HG02938 (cell line): ENCODE data around the gene A2ML1.
"Not testable (repeated sequence)": the region's sequence is repeated elsewhere in the genome, so short reads cannot be mapped to it uniquely, and the experiment has no call there.

Experiments
- ATAC-seq: cut with Tn5 transposase; IDR thresholded peaks from one replicate; pipeline ENCODE4 v1.9.1; 2021; ENCODE audit warnings: mild to moderate bottlenecking, moderate library complexity; ENCODE audit not compliant: unreplicated experiment

A2ML1 gene

DNA sequence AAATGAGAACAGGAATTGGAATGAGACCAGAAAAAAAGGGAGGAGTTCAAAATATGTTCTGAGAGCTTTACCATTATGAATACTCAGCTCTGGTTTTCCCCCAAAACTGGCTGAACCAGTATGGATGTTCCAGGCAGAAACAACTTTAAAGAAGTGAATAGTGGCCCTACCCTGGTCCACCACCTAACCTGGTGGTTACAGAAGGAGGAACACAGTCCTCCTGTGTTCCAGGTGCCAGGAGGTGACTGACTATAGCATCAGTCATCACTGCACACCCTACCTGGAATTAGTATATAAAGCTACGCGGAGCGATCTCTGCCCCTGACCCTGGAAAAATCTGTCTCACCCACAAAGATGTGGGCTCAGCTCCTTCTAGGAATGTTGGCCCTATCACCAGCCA lies at the start of gene A2ML1:
Gene A2ML1 (plus strand): TSS at position 324 of the 400 bp plus-strand sequence. CDS start 31 bp downstream, at position 355.
- no peak for ATAC-seq

- no peak for ATAC-seq
These were observed 49.0 kb upstream of the A2ML1 start for GRCh38 chr12:8773461-8773860.

DNA sequence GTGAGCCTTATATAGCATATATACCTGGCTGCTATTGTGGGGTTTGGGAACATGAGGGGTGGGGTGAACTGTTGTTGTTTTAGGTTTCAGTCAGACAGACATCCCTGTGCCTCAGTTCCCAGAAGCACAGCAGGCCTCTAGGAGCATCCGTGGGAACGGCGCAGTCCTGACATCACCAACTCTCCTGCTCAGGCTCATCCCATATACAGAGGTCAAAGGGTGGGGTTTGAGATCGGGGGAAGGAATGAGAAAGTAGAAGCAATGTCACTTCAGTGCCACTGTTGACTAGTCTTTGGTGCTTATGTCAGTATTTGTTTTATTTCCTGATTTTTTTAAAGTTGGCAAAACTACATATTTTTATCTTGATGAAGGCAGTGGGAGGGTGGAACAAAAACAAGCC lies 43.1 kb upstream of the A2ML1 start:
- ATAC-seq, result no peak

DNA sequence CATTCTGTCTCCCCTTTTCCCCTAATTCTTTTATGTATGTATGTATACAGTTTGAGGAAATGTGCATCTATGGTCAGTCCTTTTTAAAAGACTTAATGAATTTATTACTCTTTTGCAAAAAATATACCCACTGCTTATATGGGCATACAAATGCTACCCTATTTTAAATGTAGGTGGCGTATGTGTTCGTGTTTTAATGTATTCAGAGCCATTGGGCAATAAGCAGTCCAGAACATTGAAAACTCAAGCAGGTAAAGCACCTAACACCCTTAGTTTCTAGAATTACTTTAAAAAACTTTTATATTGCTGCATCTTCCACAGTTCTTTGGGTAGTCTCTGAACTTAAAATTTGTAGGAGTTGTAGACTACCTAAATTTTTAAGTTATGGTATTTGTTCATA lies 42.6 kb upstream of the A2ML1 start:
- ATAC-seq, result no peak

GRCh38 chr12:8780389-8780788 lies 42.0 kb upstream of the A2ML1 start:
- ATAC-seq, result no peak

DNA sequence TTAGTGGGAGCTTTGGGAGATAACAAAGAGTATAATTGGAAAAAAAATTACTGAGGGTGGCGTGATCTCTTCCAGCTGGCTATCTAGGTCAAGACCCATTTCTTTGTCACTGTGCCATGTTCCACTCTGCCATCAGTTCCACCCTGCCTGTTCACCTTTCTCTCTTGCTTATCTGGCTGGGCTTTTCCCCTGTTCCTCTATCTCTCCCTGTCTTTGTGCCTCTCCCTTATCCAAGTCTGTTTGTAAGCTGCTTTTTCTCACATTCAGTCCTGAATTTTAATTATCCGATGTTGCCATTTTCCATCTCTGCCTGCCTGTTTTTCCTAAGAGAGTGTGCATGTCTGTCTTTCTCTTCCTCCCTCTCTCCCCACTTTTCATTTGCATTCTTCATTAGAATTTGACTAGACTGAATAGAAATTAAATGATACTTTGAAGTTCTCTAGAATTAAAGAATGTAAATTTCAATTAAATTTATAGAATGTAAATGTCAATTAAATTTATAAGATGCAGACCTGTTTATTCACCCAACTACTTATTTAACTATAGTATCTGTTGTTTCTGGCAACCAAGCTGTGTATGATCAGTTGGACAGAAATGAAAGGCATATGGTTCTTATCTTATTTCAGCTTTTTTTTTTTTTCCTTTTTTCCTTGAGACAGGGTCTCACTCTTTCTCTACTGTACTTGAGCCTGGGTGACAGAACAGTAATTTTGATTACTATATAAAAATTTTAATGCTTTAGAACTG lies 40.9 kb upstream of the A2ML1 start:
- no peak for ATAC-seq

- ATAC-seq, result no peak
These were observed 38.0 kb upstream of the A2ML1 start for GRCh38 chr12:8784290-8784888.

- no peak for ATAC-seq
These were observed 36.9 kb upstream of the A2ML1 start for GRCh38 chr12:8785499-8785898.

- not testable (repeated sequence) for ATAC-seq
These were observed 35.2 kb upstream of the A2ML1 start for GRCh38 chr12:8787206-8787605.

GRCh38 chr12:8788706-8789105 lies 33.7 kb upstream of the A2ML1 start:
- not testable (repeated sequence) for ATAC-seq

DNA sequence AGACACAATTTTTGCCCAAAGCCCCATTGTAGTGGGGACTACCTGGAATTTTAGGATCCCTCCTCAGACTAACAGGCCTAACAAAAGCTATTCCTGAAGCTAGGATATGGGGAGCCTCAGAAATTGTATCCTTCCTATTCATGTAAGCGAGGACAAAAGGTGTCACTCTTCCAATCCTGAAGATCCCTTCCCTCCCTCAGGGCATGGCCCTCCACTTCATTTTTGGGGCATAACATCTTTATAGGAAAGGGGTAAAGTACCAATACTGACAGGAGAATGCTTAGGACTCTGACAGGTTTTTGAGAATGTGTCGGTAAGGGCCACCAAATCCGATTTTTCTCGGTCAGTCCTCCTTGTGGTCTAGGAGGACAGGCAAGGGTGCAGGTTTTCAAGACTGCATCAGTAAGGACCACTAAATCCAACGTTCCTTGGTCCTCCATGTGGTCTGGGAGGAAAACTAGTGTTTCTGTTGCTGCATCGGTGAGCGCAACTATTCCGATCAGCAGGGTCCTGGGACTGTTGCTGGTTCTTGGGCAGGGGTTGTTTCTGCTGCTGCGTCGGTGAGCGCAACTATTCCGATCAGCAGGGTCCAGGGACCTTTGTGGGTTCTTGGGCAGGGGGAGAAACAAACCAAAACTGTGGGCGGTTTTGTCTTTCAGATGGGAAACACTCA lies 32.9 kb upstream of the A2ML1 start:
- not testable (repeated sequence) for ATAC-seq

- ATAC-seq, result not testable (repeated sequence)
These were observed 29.2 kb upstream of the A2ML1 start for GRCh38 chr12:8793226-8793625.

DNA sequence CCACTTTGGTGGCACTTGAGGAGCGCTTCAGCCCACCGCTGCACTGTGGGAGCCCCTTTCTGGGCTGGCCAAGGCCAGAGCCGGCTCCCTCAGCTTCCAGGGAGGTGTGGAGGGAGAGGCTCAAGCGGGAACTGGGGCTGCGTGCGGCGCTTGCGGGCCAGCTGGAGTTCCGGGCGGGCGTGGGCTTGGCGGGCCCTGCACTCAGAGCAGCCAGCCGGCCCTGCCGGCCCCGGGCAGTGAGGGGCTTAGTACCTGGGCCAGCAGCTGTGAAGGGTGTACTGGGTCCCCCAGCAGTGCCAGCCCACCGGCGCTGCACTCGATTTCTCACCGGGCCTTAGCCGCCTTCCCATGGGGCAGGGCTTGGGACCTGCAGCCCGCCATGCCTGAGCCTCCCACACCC lies 27.8 kb upstream of the A2ML1 start:
- ATAC-seq, result not testable (repeated sequence)

GRCh38 chr12:8796831-8797626 lies 25.4 kb upstream of the A2ML1 start:
- ATAC-seq, result no peak

DNA sequence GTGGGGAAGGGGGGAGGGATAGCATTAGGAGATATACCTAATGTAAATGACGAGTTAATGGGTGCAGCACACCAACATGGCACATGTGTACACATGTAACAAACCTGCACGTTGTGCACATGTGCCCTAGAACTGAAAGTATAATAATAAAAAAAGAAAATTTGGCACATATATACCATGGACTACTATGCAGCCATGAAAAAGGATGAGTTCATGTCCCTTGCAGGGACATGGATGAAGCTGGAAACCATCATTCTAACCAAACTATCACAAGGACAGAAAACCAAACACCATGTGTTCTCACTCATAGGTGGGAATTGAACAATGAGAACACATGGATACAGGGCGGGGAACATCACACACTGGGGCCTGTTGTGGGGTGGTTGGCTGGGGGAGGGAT lies 21.2 kb upstream of the A2ML1 start:
- ATAC-seq, result not testable (repeated sequence)

- ATAC-seq, result not testable (repeated sequence)
These were observed 17.6 kb upstream of the A2ML1 start for GRCh38 chr12:8804833-8805232.

- not testable (repeated sequence) for ATAC-seq
These were observed 16.9 kb upstream of the A2ML1 start for GRCh38 chr12:8805487-8805886.

GRCh38 chr12:8807084-8807483 lies 15.3 kb upstream of the A2ML1 start:
- ATAC-seq, result not testable (repeated sequence)

DNA sequence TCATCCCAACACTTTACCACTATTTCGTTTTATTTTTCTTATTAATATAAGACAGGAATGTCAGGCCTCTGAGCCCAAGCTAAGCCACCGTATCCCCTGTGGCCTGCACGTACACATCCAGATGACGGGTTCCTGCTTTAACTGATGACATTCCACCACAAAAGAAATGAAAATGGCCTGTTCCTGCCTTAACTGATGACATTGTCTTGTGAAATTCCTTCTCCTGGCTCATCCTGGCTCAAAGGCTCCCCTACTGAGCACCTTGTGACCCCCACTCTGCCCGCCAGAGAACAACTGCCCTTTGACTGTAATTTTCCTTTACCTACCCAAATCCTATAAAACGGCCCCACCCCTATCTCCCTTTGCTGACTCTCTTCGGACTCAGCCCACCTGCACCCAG lies 12.3 kb upstream of the A2ML1 start:
- not testable (repeated sequence) for ATAC-seq

DNA sequence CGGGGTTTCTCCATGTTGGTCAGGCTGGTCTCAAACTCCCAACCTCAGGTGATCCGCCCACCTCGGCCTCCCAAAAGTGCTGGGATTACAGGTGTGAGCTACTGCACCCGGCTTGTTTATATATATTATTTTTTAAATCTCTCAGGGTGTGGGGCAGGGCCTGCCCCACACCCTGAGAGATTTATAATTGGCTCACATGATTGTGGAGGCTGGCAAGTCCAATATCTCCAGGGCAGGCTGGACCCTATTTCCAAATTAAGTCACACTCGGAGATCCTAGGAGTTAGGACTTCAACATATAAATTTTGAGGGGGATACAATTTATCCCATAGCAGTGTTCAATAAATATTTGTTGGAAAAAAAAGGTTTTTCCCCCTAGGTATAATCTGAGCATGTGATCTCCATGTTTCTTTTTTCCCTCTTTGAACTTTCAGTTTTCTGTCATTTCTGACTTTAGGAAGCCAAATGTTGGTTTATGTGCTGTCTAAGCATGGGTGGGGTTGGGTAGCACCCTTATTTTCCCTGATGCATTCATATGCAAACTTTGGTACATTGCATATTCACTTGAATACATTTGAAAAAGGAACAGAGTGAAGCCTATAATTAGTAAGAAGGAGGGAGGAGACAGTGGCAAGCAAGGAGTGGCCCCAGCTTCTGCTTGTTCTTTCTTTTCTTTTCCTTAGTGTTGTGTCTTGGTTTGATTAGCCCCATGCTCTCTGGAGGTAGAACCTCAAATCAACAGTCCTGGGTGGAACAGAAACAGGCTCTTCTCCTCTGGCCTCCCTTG lies 8.7 kb upstream of the A2ML1 start:
- no peak for ATAC-seq
